ENCODE data around the gene ECI1.

Gene ECI1

DNA sequence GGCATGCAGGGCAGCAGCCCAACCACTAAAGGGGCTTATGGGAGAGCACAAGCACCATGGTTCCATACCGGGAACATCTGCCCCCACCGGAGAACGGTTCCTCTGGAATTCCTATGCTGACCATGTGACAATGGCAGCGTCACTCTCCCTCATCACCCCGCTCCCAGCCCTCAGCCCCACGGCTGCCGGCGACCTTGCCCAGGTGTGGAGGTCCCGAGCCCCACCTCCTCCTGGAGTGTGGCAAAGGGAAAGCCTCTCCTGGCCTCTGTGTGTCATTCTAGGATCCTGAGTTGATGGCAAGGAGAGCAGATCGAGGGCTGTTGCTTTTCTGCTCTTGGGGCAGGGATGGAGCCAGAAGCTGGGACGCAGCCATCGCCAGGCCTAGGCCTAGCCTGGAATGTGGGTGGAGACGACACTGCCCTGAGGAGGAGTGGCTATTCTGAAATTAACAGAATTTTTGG lies 34.4 kb upstream of the ECI1 start:
- DNase-seq (ENCODE audit: low read depth): no peak
- TF ChIP-seq, protein P1, sequence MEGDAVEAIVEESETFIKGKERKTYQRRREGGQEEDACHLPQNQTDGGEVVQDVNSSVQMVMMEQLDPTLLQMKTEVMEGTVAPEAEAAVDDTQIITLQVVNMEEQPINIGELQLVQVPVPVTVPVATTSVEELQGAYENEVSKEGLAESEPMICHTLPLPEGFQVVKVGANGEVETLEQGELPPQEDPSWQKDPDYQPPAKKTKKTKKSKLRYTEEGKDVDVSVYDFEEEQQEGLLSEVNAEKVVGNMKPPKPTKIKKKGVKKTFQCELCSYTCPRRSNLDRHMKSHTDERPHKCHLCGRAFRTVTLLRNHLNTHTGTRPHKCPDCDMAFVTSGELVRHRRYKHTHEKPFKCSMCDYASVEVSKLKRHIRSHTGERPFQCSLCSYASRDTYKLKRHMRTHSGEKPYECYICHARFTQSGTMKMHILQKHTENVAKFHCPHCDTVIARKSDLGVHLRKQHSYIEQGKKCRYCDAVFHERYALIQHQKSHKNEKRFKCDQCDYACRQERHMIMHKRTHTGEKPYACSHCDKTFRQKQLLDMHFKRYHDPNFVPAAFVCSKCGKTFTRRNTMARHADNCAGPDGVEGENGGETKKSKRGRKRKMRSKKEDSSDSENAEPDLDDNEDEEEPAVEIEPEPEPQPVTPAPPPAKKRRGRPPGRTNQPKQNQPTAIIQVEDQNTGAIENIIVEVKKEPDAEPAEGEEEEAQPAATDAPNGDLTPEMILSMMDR (conservative IDR thresholded peaks at IDR 0.05; ENCODE audit: control insufficient read depth, insufficient read depth, low read depth, low read length): no peak
- no peak overlapping the region for H3K4me3 ChIP-seq (ENCODE audit: control insufficient read depth, low read depth, low read length)

DNA sequence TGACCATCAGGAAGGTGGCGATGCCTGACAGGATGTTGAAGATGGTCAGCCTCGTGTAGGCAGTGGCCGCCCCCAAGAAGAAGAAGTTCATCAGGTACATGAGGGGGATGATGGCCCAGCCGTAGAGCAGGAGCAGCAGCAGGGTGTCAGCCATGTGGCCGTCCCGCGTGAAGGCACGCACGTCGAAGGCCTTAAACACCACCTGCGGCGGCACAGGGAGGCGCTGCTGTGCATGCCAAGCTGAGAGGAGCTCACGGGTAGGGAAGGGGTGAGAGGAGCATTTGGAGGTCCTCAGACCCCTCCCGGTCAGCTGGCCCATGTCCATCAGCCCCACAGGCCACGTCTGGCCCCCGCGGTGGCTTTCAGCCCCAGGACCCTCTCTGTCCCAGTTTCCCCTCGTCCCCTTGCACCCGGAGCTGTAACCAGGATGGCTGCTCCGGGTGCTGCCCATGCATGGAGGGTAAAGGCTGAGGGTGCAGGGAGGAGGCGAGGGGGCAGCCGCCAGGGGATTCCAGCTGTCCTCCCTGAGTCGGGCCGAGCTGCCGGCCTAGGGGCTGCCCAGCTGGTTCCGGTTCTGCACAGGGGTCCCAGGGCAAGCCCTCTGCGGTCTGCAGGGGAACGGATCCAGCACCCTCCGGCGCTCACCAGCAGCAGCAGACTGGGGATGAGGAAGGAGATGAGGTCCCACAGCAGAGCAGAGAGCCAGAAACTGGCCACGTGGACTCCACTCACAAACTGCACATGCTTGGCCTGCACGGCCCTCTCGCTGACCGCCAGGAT lies 33.6 kb upstream of the ECI1 start:
- DNase-seq (ENCODE audit: low read depth): no peak
- TF ChIP-seq, protein P1 (conservative IDR thresholded peaks at IDR 0.05; ENCODE audit: control insufficient read depth, insufficient read depth, low read depth, low read length): no peak
- H3K4me3 ChIP-seq (ENCODE audit: control insufficient read depth, low read depth, low read length): no peak overlapping the region

DNA sequence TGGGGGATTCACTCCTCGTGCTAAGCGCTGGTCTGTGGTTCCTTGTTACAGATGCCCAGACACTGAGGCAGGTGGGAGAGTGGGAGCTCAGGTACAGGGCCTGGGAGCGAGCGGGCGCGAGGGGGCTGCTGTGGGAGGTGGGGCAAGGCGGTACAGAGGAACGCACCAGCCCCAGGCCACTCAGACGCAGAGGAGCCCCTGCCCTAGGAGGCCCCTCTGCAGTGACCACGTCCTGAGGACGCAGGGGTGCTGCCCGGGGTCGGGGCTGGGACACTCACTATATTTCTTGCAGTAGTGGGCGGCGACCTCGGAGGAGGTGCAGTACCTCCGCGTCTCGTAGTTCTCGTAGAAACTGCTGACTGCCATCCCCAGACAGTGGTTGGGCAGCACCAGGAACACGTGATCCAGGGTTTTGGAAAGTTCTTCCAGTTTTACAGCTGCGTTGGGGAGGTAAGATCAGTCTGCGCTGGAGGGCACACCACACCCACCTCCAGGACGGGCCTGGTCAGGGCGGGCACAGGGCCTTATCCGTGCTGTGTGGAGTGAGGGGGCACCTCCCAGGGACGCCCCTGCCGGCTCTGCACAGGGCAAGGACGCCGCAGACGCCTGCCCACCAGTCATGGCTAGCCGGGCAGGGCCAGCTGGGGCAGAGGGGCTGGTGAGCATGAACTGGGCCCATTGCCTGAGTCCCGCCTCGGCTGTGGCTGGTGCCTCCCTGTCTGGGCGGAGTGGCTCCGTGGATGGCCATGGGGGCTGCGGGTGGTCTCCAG lies 32.8 kb upstream of the ECI1 start:
- H3K4me3 ChIP-seq (ENCODE audit: control insufficient read depth, low read depth, low read length): no peak overlapping the region
- no peak for DNase-seq (ENCODE audit: low read depth)
- TF ChIP-seq, protein P1 (conservative IDR thresholded peaks at IDR 0.05; ENCODE audit: control insufficient read depth, insufficient read depth, low read depth, low read length): no peak

DNA sequence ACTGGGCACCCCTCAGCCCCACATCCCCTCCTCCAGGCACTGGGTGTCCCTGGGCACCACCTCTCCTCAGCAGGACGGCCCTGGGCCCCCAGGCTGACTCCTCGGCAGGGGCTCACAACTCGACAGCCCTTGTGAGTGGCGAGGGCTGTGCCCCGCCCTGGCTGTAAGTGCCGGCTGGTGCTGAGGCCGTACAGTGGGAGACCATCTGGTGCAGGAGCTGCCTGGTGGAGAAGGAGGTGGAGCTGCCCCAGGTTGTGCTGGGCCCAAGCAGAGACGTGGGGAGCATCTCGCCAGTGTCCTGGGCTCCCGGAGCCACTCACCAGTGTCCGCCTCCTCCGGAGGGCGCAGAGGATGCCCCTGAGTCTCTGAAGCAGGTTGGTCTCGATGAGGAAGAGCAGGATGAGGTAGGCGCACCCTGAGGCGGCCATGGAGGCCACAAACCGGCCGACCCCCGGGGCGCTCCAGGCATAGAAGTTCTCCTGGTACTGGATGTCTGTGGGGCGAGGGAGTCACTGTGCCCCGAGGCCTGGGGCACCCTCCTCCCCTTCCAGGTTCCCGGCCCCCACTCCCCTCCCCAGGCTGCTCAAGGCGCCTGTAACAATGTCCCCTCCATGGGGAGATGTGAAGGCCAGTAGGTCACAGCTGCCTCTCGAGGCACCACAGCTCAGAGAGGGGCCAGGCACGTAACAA lies 31.6 kb upstream of the ECI1 start:
- DNase-seq (ENCODE audit: low read depth): no peak
- TF ChIP-seq, protein P1 (conservative IDR thresholded peaks at IDR 0.05; ENCODE audit: control insufficient read depth, insufficient read depth, low read depth, low read length): no peak
- no peak overlapping the region for H3K4me3 ChIP-seq (ENCODE audit: control insufficient read depth, low read depth, low read length)

DNA sequence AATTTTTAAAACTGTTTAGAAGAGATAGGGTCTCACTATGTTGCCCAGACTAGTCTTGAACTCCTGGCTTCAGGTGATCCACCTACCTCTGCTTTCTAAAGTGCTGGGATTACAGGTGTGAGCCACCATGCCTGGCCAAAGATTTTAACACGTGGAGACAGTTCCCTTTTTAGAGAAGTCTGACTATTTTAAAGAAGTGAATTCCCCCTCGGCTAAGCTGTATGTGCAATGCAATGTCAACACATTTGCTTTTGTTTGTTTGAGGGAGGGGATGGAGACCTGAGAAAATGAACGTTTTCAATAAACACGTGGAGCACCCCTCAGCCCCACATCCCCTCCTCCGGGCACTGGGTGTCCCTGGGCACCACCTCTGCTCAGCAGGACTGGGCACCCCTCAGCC lies 30.9 kb upstream of the ECI1 start:
- TF ChIP-seq, protein P1 (conservative IDR thresholded peaks at IDR 0.05; ENCODE audit: control insufficient read depth, insufficient read depth, low read depth, low read length): no peak
- H3K4me3 ChIP-seq (ENCODE audit: control insufficient read depth, low read depth, low read length): no peak overlapping the region
- no peak for DNase-seq (ENCODE audit: low read depth)

DNA sequence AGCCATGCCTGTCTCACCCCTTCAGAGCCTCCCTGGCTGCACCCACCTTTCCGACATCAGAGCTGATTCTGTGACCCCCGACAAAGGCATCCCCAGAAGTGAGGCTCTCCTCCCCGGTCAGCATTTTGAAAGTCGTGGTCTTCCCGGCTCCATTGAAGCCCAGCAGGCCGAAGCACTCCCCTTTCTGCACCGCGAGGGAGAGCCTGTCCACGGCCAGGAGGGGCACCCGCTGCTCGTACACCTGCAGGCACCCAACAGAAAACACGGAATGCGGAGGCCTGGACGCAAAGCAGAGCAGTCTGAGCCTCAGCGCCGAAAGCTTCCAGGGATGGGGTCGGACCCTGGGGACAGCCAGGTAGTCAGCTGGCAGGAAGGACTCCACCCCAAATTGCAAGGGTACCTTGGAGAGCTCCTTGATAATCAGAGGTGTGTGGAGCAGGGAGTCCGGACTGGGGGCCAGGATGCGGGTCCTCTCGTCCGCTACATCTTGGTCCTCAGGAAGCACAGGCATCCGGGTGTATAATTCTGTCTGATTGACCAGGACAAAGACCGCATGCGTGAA lies 29.7 kb upstream of the ECI1 start:
- no peak for DNase-seq (ENCODE audit: low read depth)
- TF ChIP-seq, protein P1 (conservative IDR thresholded peaks at IDR 0.05; ENCODE audit: control insufficient read depth, insufficient read depth, low read depth, low read length): no peak
- no peak overlapping the region for H3K4me3 ChIP-seq (ENCODE audit: control insufficient read depth, low read depth, low read length)
